HG02623 (cell line): Measurements from ENCODE around the gene GPR173.

Source experiments
- ATAC-seq: cut with Tn5 transposase; IDR thresholded peaks from one replicate; pipeline ENCODE4 v1.9.1; 2021; ENCODE audit warnings: moderate library complexity; ENCODE audit not compliant: unreplicated experiment

The GPR173 gene

DNA sequence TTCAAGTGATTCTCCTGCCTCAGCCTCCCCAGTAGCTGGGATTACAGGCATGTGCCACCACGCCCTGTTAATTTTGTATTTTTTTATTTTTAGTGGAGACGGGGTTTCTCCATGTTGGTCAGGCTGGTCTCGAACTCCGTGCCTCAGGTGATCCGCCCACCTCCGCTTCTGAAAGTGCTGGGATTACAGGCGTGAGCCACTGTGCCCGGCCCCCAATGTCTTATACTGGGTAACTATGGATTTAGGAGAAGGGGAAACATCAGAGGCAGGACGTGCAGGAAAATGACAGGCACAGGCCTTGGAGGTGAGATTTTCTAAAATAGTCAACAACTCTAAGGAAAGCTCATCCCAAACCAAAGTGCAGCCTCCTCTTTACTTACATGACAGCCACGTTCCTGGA lies 22.5 kb downstream of the GPR173 start:
- no peak for ATAC-seq

DNA sequence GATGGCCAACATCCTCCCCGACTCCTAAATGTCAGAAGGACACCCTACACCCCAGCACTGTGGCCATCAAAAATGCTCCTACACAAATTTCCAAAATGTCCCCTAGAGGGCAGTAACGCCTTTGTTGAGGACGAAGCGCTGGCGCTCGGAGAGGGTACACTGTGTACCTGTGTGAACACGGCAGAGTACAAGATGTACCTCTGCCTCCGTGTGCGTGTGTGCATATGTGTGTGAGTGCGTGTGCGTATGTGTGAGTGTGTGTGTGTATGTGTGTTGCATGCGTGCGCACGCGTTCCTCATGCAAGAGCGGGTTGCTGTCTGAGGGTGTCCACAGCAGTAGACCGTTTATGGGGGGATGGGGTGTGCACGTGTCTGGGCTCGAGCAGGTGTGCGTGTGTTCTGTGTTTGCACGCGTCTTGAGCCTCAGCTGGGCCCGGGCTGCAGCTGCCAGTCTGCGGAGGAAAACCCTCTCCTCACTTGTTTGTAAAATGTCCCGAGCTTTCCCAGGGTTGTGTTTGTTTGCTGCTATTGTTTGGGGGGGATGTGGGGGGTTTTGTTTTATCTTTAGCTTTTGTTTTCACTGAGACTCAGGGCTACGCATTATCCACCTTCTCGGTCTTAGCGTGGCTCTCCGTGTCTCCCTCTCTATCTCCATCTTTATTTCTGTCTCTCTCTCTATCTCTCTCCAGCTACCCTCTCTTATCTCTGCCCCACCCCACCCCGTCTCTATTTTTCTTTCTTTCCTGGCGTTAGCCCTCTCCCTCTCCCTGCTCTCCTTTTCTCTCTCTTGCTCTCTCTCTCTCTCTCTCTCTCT lies 23.2 kb downstream of the GPR173 start:
- ATAC-seq = peak; percentile 77

- ATAC-seq = no peak
These were observed 24.0 kb downstream of the GPR173 start for GRCh38 chrX:53072418-53073114.

- ATAC-seq = no peak
These were observed 24.6 kb downstream of the GPR173 start for GRCh38 chrX:53073115-53073586.

DNA sequence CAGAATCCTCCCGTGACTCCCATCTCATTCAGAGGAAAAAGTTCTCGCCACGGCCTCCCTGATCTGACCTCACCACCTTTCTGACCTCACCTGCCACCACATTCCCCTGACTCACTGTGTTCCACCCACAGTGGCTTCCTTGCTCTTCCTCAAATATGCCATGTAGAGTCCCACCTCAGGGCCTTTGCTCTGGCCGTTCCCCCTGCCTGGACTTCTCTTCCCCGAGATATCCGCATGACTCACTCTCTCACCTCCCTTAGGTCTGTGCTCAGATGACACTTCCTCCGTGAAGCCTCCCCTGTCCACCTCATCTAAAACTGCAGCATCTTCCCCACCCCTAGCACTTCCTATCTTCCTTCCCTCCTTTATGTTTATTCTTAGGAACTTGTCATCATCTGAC lies 26.4 kb downstream of the GPR173 start:
- ATAC-seq = no peak

GRCh38 chrX:53076671-53077070 lies 28.1 kb downstream of the GPR173 start:
- no peak for ATAC-seq

- no peak for ATAC-seq
These were observed 28.9 kb downstream of the GPR173 start for GRCh38 chrX:53077207-53078197.

GRCh38 chrX:53078943-53079342 lies 30.4 kb downstream of the GPR173 start:
- no peak for ATAC-seq

DNA sequence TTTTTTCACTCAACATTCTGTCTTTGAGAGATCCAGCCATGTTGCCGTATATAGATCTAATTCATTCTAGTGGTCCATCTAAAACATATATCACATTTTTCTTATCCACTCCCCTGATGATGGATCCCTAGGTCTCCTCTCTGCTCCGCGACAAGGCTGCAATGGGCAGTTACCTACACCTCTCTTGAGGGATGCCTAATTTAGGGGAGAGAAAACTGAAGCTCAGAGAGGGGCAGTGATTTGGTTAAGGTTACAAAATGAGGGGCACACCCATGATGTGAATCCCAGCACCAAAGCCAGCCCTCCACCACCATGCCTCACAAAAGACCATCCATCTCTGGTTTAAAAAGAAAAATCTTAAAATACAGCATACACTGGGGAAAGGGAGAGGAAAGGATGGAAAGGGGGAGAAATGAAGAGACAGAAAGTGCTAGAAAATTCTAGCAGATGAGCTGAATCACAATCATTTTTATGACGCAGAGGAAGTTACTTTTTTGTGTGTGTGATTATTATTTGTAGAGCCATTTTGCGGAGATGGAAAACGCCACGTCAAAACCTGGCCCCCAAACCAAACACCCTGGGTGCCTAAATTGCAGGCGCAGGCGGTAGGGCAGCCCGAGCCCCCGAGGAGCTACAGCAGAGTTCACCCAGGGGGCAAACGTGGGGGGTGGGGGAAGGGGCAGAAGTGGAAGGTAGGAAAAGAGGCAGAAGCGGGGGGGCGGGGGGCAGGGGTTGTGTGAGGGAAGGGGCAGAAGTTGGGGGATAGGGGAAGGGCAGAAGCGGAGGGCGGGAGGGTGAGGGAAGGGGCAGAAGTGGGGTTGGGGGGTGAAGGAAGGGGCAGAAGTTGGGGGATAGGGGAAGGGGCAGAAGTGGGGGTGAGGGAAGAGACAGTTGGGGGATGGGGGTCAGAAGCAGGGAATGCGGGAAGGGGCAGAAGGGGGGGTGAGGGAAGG lies 32.3 kb downstream of the GPR173 start:
- ATAC-seq = no peak

- peak; percentile 90 for ATAC-seq
These were observed 33.6 kb downstream of the GPR173 start, which contains the start of gene TSPYL2 for GRCh38 chrX:53081925-53082772. TSPYL2 (plus strand) TSS chrX:53082367; CDS start chrX:53082499, 132 bp downstream.

GRCh38 chrX:53082773-53083616 lies 34.4 kb downstream of the GPR173 start:
- ATAC-seq = no peak

- no peak for ATAC-seq
These were observed 35.5 kb downstream of the GPR173 start for GRCh38 chrX:53084043-53084570.

- ATAC-seq = no peak
These were observed 36.3 kb downstream of the GPR173 start for GRCh38 chrX:53084863-53085262.

DNA sequence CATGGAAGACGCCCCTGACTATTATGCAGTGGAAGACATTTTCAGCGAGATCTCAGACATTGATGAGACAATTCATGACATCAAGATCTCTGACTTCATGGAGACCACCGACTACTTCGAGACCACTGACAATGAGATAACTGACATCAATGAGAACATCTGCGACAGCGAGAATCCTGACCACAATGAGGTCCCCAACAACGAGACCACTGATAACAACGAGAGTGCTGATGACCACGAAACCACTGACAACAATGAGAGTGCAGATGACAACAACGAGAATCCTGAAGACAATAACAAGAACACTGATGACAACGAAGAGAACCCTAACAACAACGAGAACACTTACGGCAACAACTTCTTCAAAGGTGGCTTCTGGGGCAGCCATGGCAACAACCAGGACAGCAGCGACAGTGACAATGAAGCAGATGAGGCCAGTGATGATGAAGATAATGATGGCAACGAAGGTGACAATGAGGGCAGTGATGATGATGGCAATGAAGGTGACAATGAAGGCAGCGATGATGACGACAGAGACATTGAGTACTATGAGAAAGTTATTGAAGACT lies 37.2 kb downstream of the GPR173 start:
- ATAC-seq = no peak

DNA sequence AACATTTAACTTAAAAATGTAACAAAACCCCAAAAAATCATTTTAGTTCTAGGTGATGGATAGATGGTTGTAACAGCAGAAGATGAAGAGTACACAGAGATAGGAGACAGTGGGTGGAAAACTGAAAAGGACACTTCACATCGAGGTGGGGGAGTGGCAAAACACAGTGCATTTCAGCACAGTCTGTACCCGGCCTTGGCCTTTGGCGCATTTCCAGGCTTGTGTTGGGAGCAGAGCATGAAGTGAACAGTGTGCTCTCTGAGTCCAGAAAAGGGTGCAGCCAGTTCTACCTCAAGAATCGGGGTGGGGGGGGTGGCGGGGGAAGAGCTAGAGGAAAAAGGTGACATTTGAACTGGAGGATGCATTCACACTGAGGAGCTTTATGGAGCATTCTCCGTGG lies 37.9 kb downstream of the GPR173 start:
- no peak for ATAC-seq

DNA sequence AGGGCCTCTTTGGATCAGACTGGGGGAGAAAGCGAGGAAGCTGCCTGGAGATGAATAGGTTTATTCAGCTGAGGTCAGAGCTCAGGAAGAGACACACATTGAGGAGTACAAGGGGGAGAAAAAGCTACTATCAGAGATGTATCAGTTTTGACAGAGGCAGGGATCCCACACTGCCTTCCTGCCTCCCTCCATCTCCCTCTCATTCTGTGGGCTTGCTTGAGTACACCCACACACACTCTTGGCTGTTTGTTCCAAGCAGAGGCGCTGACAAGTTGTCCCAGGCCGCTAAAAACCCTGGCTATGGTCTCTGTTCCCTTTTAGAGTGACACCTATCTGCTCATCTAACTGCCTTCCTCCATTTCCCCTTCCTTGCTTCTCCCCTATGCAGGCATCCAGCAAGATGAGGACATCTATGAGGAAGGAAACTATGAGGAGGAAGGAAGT lies 38.8 kb downstream of the GPR173 start:
- ATAC-seq = no peak
